Esophagus squamous epithelium (tissue), 4 donors: ENCODE results near the gene THY1.

Source experiments
- CTCF ChIP-seq, 6 experiments: fragments of 450-650 bp in 4 of 6; fragments of 200-600 bp in 2 of 6; sonication (generic) in 2 of 6; IDR thresholded peaks; one replicate each; pipeline ENCODE4 v1.5.1; 2016 to 2019; ENCODE audit warnings: antibody characterized with exemption in 6 of 6, mild to moderate bottlenecking in 4 of 6, moderate library complexity in 4 of 6
- POLR2A ChIP-seq, 4 donors: fragments of 450-650 bp; IDR thresholded peaks; one replicate each; pipeline ENCODE4 v1.6.1; 2017; ENCODE audit warnings: antibody characterized with exemption in 4 of 4, mild to moderate bottlenecking in 4 of 4, moderate library complexity in 3 of 4

GRCh38 chr11:119368121-119369034 lies 54.6 kb downstream of the THY1 start:
- no peak for TF ChIP-seq CTCF (IDR thresholded peaks at IDR 0.05)
- no peak for TF ChIP-seq POLR2A (IDR thresholded peaks at IDR 0.05)
